ENCODE measurements around the gene PHF2.

DNA sequence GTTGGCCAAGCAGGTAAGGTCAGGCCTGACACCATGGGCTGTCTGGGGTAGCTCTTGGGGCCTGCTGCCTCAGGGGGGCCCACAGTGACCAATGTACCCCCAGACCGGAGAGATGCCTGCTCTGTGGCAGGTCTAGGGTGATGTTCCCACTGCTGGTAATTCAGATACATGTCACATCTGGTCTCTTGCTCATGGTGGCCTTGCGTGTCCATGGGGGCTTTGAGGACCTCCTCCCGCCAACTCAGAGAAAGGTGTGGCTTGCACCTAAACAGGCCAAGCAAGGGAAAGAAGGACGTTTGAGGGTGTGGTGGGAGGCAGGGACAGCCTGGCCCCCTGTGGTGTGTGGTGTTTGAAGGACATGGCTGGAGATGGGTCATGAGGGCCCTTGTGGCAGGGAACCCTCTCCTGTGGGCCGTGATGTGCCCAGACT is 75.2 kb downstream of the PHF2 start:
- TF ChIP-seq, protein P1, sequence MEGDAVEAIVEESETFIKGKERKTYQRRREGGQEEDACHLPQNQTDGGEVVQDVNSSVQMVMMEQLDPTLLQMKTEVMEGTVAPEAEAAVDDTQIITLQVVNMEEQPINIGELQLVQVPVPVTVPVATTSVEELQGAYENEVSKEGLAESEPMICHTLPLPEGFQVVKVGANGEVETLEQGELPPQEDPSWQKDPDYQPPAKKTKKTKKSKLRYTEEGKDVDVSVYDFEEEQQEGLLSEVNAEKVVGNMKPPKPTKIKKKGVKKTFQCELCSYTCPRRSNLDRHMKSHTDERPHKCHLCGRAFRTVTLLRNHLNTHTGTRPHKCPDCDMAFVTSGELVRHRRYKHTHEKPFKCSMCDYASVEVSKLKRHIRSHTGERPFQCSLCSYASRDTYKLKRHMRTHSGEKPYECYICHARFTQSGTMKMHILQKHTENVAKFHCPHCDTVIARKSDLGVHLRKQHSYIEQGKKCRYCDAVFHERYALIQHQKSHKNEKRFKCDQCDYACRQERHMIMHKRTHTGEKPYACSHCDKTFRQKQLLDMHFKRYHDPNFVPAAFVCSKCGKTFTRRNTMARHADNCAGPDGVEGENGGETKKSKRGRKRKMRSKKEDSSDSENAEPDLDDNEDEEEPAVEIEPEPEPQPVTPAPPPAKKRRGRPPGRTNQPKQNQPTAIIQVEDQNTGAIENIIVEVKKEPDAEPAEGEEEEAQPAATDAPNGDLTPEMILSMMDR (IDR thresholded peaks at IDR 0.05): no peak
- TF ChIP-seq EP300 (IDR thresholded peaks at IDR 0.05) (no peak), POLR2AphosphoS5 (IDR thresholded peaks at IDR 0.05) (no peak)

All from suprapubic skin (tissue), 4 donors.